HEK293 (cell line): ENCODE results near the gene LZTFL1.
A peak's percentile ranks its signal among the peaks of the same experiment; 100 is the strongest.

Experiments used
- CTCF ChIA-PET: fragments of 350-600 bp; formaldehyde crosslinking; extraction: SDS; loops from one replicate; lab custom pipeline; 2021; ENCODE audit warnings: antibody characterized with exemption; lab: Yijun Ruan, JAX
- POLR2A ChIA-PET: fragments of 300-600 bp; formaldehyde crosslinking; extraction: SDS; loops from one replicate; lab custom pipeline; 2020; ENCODE audit warnings: antibody characterized with exemption, inconsistent platforms; lab: Yijun Ruan, JAX
- H3K27ac ChIP-seq: fragments of 200-500 bp; sonication (Bioruptor generic); 2 replicates; pipeline ENCODE4 v1.5.1; 2014; ENCODE audit warnings: low read depth, low read length, control low read depth, inconsistent platforms; ENCODE audit errors: extremely low read depth
- H3K36me3 ChIP-seq, 2 experiments: fragments of 200-500 bp in 1 of 2; sonication (Bioruptor generic) in 1 of 2; 1 replicate in 1 of 2; 2 replicates in 1 of 2; pipeline ENCODE4 v1.5.1; 2014 to 2017; ENCODE audit warnings: inconsistent platforms in 2 of 2, low read length in 2 of 2; ENCODE audit not compliant: control insufficient read depth in 2 of 2, insufficient read depth in 1 of 2
- H3K4me1 ChIP-seq: fragments of 200-500 bp; sonication (Bioruptor generic); 2 replicates; pipeline ENCODE4 v1.5.1; 2014; ENCODE audit warnings: mild to moderate bottlenecking, low read length, inconsistent platforms; ENCODE audit not compliant: control insufficient read depth, insufficient read depth
- H3K4me3 ChIP-seq: 2 replicates; pipeline ENCODE4 v1.5.1; 2011; ENCODE audit warnings: low read depth, mild to moderate bottlenecking, control low read depth, low read length, moderate library complexity
- H3K9me3 ChIP-seq: fragments of 200-500 bp; sonication (Bioruptor generic); 2 replicates; pipeline ENCODE4 v1.5.1; 2014; ENCODE audit warnings: low read depth, low read length, inconsistent platforms; ENCODE audit not compliant: control insufficient read depth, insufficient read depth
- BCL11A ChIP-seq: fragments of 450-650 bp; formaldehyde crosslinking; IDR thresholded peaks from 2 replicates; pipeline ENCODE4 v1.5.1; 2016; ENCODE audit warnings: low read depth, missing biosample characterization, missing genetic modification characterization
- BCL6B ChIP-seq: fragments of 450-650 bp; formaldehyde crosslinking; IDR thresholded peaks from 2 replicates; pipeline ENCODE4 v1.5.1; 2017; ENCODE audit warnings: missing biosample characterization, missing genetic modification characterization
- GFI1B ChIP-seq: fragments of 450-650 bp; formaldehyde crosslinking; IDR thresholded peaks from 2 replicates; pipeline ENCODE4 v1.5.1; 2016; ENCODE audit warnings: missing biosample characterization, missing genetic modification characterization
- KLF16 ChIP-seq: fragments of 450-650 bp; formaldehyde crosslinking; IDR thresholded peaks from 2 replicates; pipeline ENCODE4 v1.5.1; 2017; ENCODE audit warnings: missing biosample characterization, missing genetic modification characterization
- SALL2 ChIP-seq: fragments of 450-650 bp; formaldehyde crosslinking; IDR thresholded peaks from 2 replicates; pipeline ENCODE4 v1.5.0; 2017; ENCODE audit warnings: missing biosample characterization, mild to moderate bottlenecking, missing genetic modification characterization, borderline replicate concordance
- SP7 ChIP-seq: fragments of 450-650 bp; formaldehyde crosslinking; IDR thresholded peaks from 2 replicates; pipeline ENCODE4 v1.5.1; 2016; ENCODE audit warnings: missing biosample characterization, missing genetic modification characterization
- YY2 ChIP-seq: fragments of 450-650 bp; formaldehyde crosslinking; IDR thresholded peaks from 2 replicates; pipeline ENCODE4 v1.5.1; 2016; ENCODE audit warnings: missing biosample characterization, missing genetic modification characterization
- ZBTB11 ChIP-seq: fragments of 450-650 bp; formaldehyde crosslinking; conservative IDR thresholded peaks from 2 replicates; pipeline ENCODE4 v1.5.1; 2016; ENCODE audit warnings: low read depth, missing biosample characterization, missing genetic modification characterization
- ZBTB17 ChIP-seq: fragments of 450-650 bp; formaldehyde crosslinking; IDR thresholded peaks from 2 replicates; pipeline ENCODE4 v1.5.1; 2016; ENCODE audit warnings: missing biosample characterization, missing genetic modification characterization
- ZBTB44 ChIP-seq: fragments of 450-650 bp; IDR thresholded peaks from 2 replicates; pipeline ENCODE4 v1.5.1; 2018; ENCODE audit warnings: missing biosample characterization, mild to moderate bottlenecking, missing genetic modification characterization
- ZBTB48 ChIP-seq: fragments of 450-650 bp; formaldehyde crosslinking; IDR thresholded peaks from 2 replicates; pipeline ENCODE4 v1.5.1; 2016; ENCODE audit warnings: missing biosample characterization, missing genetic modification characterization
- ZNF354C ChIP-seq: fragments of 450-650 bp; formaldehyde crosslinking; IDR thresholded peaks from 2 replicates; pipeline ENCODE4 v1.5.1; 2016; ENCODE audit warnings: missing biosample characterization, missing genetic modification characterization, low read depth, borderline replicate concordance
- ZNF433 ChIP-seq: fragments of 450-650 bp; formaldehyde crosslinking; IDR thresholded peaks from 2 replicates; pipeline ENCODE4 v1.5.1; 2016; ENCODE audit warnings: missing biosample characterization, missing genetic modification characterization, low read depth
- ZNF473 ChIP-seq: fragments of 450-650 bp; formaldehyde crosslinking; IDR thresholded peaks from 2 replicates; pipeline ENCODE4 v1.5.1; 2017; ENCODE audit warnings: missing biosample characterization, missing genetic modification characterization
- ZNF558 ChIP-seq: fragments of 450-650 bp; formaldehyde crosslinking; IDR thresholded peaks from 2 replicates; pipeline ENCODE4 v1.5.1; 2016; ENCODE audit warnings: missing biosample characterization, missing genetic modification characterization
- ZNF624 ChIP-seq: fragments of 450-650 bp; formaldehyde crosslinking; IDR thresholded peaks from 2 replicates; pipeline ENCODE4 v1.5.1; 2017; ENCODE audit warnings: missing biosample characterization, missing genetic modification characterization
- ZNF660 ChIP-seq: fragments of 450-650 bp; IDR thresholded peaks from 2 replicates; pipeline ENCODE4 v1.5.1; 2018; ENCODE audit warnings: missing biosample characterization, mild to moderate bottlenecking, missing genetic modification characterization
- ZNF768 ChIP-seq: fragments of 450-650 bp; formaldehyde crosslinking; IDR thresholded peaks from 2 replicates; pipeline ENCODE4 v1.5.1; 2018; ENCODE audit warnings: missing biosample characterization, mild to moderate bottlenecking, missing genetic modification characterization
- ZNF776 ChIP-seq: fragments of 450-650 bp; formaldehyde crosslinking; IDR thresholded peaks from 2 replicates; pipeline ENCODE4 v1.5.0; 2017; ENCODE audit warnings: missing biosample characterization, missing genetic modification characterization, borderline replicate concordance

Gene LZTFL1

GRCh38 chr3:45890405-45890804, 48.5 kb upstream of the LZTFL1 start:
- POLR2A ChIA-PET: no interaction called here
- no peak overlapping the region for H3K4me3 ChIP-seq
- TF ChIP-seq ZBTB17 (tag by site-specific recombination): peak; percentile 26; the same call in 1 of the 2 replicates
- no peak for TF ChIP-seq ZNF768 (tag by site-specific recombination)
- TF ChIP-seq ZNF660: peak; percentile 26; the same call in 1 of the 2 replicates
- no peaks in the 10 kb centered on the region for H3K9me3 ChIP-seq
- no peaks in the 10 kb centered on the region for H3K4me1 ChIP-seq
- H3K36me3 ChIP-seq: no peaks in the 10 kb centered on the region
- H3K27ac ChIP-seq: no peak overlapping the region
- CTCF ChIA-PET: no interaction called here

GRCh38 chr3:45889337-45889736, 47.4 kb upstream of the LZTFL1 start:
- Histone ChIP-seq H3K4me3 (no peak overlapping the region), H3K4me1 (no peaks in the 10 kb centered on the region), H3K9me3 (no peaks in the 10 kb centered on the region), H3K27ac (no peak overlapping the region), H3K36me3 (no peaks in the 10 kb centered on the region)
- CTCF ChIA-PET: interaction anchor here (0.6 kb wide), 1 partner anchor 174 kb away, joined by 3 read pairs; no protein-coding TSS in a partner anchor
- POLR2A ChIA-PET: no interaction called here
- TF ChIP-seq GFI1B (tag by site-specific recombination): no peak
- TF ChIP-seq ZBTB11: no peak
- no peak for TF ChIP-seq KLF16 (tag by site-specific recombination)
- no peak for TF ChIP-seq ZNF354C (tag by site-specific recombination)
- TF ChIP-seq YY2 (tag by site-specific recombination): no peak
- TF ChIP-seq BCL11A (tag by site-specific recombination): no peak
- TF ChIP-seq ZBTB48 (tag by site-specific recombination): no peak
- TF ChIP-seq ZNF776: no peak

GRCh38 chr3:45887759-45888511, 46.0 kb upstream of the LZTFL1 start:
- no peak overlapping the region for H3K4me3 ChIP-seq
- no peaks in the 10 kb centered on the region for H3K4me1 ChIP-seq
- no peak for TF ChIP-seq ZBTB44 (tag by site-specific recombination)
- TF ChIP-seq ZNF624: no peak
- no peak for TF ChIP-seq ZNF433 (tag by site-specific recombination)
- TF ChIP-seq ZNF558 (tag by site-specific recombination): no peak
- no peak for TF ChIP-seq BCL6B (tag by site-specific recombination)
- no peak for TF ChIP-seq SP7 (tag by site-specific recombination)
- no peak for TF ChIP-seq SALL2 (tag by site-specific recombination)
- TF ChIP-seq ZBTB48 (tag by site-specific recombination): no peak
- no peak for TF ChIP-seq ZNF473 (tag by site-specific recombination)
- H3K9me3 ChIP-seq: no peaks in the 10 kb centered on the region
- no peak overlapping the region for H3K27ac ChIP-seq
- no peaks in the 10 kb centered on the region for H3K36me3 ChIP-seq
- ChIA-PET POLR2A (no interaction called here), CTCF (no interaction called here)
